ENCODE data around the gene CCDC6.

CCDC6 gene

DNA sequence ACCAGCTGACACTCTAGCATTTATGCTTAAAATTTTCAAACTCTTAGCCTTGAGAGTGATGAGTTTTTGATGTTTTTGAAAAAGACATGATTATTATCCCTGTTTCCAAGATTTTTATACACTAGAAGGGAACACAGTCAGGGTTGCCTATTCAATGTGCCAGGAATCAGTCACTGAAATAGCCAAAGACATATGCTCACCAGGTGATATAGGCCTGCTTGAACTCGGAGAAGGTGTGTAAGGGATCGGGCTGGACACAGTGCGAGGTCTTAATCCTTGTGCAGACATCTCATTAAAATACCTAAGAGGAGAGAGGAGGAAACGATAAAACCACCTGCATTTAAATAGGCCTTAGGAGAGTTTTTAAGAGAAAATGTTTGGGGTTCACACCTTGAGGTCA lies 102.1 kb downstream of the CCDC6 start:
- Histone ChIP-seq H3K9ac (ENCODE audit: low read length) (no peak overlapping the region), H3K9me2 (ENCODE audit: low read depth, low read length) (no peaks in the 10 kb centered on the region), H4K20me1 (ENCODE audit: insufficient read depth, low read length) (no peaks in the 10 kb centered on the region), H3K9me3 (ENCODE audit: low read length) (no peaks in the 10 kb centered on the region), H3K27me3 (ENCODE audit: insufficient read depth, low read length) (no peaks in the 10 kb centered on the region), H3K79me2 (ENCODE audit: insufficient read depth, low read length) (no peaks in the 10 kb centered on the region), H3K4me3 (ENCODE audit: low read depth, low read length, poor library complexity, severe bottlenecking) (no peak overlapping the region), H3F3A (ENCODE audit: insufficient read depth, low read length) (no peaks in the 10 kb centered on the region), H3K4me2 (ENCODE audit: low read length) (no peak overlapping the region), H3K36me3 (ENCODE audit: insufficient read depth, low read length) (peaks cover 95% of the 10 kb centered on the region), H2AFZ (ENCODE audit: low read length) (no peak overlapping the region), H3K4me1 (ENCODE audit: insufficient read depth, low read length, severe bottlenecking) (no peaks in the 10 kb centered on the region), H3K27ac (ENCODE audit: low read depth, low read length, poor library complexity, severe bottlenecking) (no peak overlapping the region)
- no peak for TF ChIP-seq EZH2 (IDR thresholded peaks at IDR 0.05; ENCODE audit: borderline replicate concordance, low read length)
- TF ChIP-seq, protein P1, sequence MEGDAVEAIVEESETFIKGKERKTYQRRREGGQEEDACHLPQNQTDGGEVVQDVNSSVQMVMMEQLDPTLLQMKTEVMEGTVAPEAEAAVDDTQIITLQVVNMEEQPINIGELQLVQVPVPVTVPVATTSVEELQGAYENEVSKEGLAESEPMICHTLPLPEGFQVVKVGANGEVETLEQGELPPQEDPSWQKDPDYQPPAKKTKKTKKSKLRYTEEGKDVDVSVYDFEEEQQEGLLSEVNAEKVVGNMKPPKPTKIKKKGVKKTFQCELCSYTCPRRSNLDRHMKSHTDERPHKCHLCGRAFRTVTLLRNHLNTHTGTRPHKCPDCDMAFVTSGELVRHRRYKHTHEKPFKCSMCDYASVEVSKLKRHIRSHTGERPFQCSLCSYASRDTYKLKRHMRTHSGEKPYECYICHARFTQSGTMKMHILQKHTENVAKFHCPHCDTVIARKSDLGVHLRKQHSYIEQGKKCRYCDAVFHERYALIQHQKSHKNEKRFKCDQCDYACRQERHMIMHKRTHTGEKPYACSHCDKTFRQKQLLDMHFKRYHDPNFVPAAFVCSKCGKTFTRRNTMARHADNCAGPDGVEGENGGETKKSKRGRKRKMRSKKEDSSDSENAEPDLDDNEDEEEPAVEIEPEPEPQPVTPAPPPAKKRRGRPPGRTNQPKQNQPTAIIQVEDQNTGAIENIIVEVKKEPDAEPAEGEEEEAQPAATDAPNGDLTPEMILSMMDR (IDR thresholded peaks at IDR 0.05; ENCODE audit: low read length) = no peak

DNA sequence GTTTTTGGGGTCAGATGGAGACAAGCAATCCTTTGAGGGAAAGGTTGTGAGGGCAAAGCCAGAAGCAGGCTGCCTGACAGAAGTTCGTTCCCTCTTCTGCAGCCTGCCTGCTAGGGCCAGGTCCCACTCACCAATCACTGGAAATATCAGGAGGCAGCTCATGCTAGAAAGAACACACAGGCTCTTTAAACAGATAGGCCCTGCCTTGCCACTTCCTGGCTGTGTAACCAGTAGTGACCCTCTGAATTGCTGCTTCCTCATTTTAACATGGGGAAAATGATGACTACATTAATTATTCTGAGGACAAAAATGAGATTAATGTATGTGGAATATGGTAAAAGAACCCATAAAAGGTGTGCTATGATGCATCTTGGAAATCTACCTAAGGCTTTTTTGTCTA lies 102.6 kb downstream of the CCDC6 start:
- H3K27ac ChIP-seq (ENCODE audit: low read depth, low read length, poor library complexity, severe bottlenecking) = no peak overlapping the region
- H3F3A ChIP-seq (ENCODE audit: insufficient read depth, low read length) = no peaks in the 10 kb centered on the region
- H2AFZ ChIP-seq (ENCODE audit: low read length) = no peak overlapping the region
- TF ChIP-seq, protein P1 (IDR thresholded peaks at IDR 0.05; ENCODE audit: low read length) = no peak
- TF ChIP-seq EZH2 (IDR thresholded peaks at IDR 0.05; ENCODE audit: borderline replicate concordance, low read length) = no peak
- no peaks in the 10 kb centered on the region for H3K79me2 ChIP-seq (ENCODE audit: insufficient read depth, low read length)
- H3K9me2 ChIP-seq (ENCODE audit: low read depth, low read length) = no peaks in the 10 kb centered on the region
- H3K4me3 ChIP-seq (ENCODE audit: low read depth, low read length, poor library complexity, severe bottlenecking) = no peak overlapping the region
- no peaks in the 10 kb centered on the region for H3K4me1 ChIP-seq (ENCODE audit: insufficient read depth, low read length, severe bottlenecking)
- H3K27me3 ChIP-seq (ENCODE audit: insufficient read depth, low read length) = no peaks in the 10 kb centered on the region
- H3K9me3 ChIP-seq (ENCODE audit: low read length) = no peaks in the 10 kb centered on the region
- H3K4me2 ChIP-seq (ENCODE audit: low read length) = no peak overlapping the region
- no peaks in the 10 kb centered on the region for H4K20me1 ChIP-seq (ENCODE audit: insufficient read depth, low read length)
- peaks cover 93% of the 10 kb centered on the region for H3K36me3 ChIP-seq (ENCODE audit: insufficient read depth, low read length)
- H3K9ac ChIP-seq (ENCODE audit: low read length) = no peak overlapping the region

DNA sequence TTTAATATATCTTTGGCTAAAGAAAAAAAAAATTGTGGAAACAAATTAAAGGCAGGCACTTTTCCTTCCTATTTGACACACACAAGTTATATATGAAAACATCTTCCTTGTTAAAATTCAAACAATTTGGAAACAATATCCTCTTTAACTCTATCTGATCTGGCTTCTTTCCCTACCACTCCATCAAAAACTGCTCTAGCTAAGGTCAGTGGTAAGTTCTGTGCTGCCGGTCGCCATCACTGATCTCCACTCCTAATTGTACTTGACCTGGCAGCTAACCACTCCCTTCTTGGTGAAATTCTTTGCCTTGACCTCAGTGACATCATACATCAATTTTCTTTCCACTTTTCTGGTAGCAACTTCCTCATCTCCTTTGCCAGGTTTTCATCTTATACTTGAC lies 105.2 kb downstream of the CCDC6 start:
- Histone ChIP-seq H3K27ac (ENCODE audit: low read depth, low read length, poor library complexity, severe bottlenecking) (no peak overlapping the region), H3K9me3 (ENCODE audit: low read length) (no peaks in the 10 kb centered on the region), H3K79me2 (ENCODE audit: insufficient read depth, low read length) (no peaks in the 10 kb centered on the region), H3K9me2 (ENCODE audit: low read depth, low read length) (no peaks in the 10 kb centered on the region), H3K27me3 (ENCODE audit: insufficient read depth, low read length) (no peaks in the 10 kb centered on the region), H3K36me3 (ENCODE audit: insufficient read depth, low read length) (peaks cover 92% of the 10 kb centered on the region), H3F3A (ENCODE audit: insufficient read depth, low read length) (no peaks in the 10 kb centered on the region), H2AFZ (ENCODE audit: low read length) (no peak overlapping the region), H3K4me3 (ENCODE audit: low read depth, low read length, poor library complexity, severe bottlenecking) (no peak overlapping the region), H3K4me1 (ENCODE audit: insufficient read depth, low read length, severe bottlenecking) (no peaks in the 10 kb centered on the region), H4K20me1 (ENCODE audit: insufficient read depth, low read length) (no peaks in the 10 kb centered on the region), H3K4me2 (ENCODE audit: low read length) (no peak overlapping the region), H3K9ac (ENCODE audit: low read length) (no peak overlapping the region)
- TF ChIP-seq, protein P1 (IDR thresholded peaks at IDR 0.05; ENCODE audit: low read length) = no peak
- TF ChIP-seq EZH2 (IDR thresholded peaks at IDR 0.05; ENCODE audit: borderline replicate concordance, low read length) = no peak

All from OCI-LY1 (cell line).